ENCODE measurements around the gene MRS2.

MRS2 gene

GRCh38 chr6:24432611-24433010, 29.9 kb downstream of the MRS2 start:
- no peak for DNase-seq

- no peak for DNase-seq
Observed at GRCh38 chr6:24436979-24437378, 34.2 kb downstream of the MRS2 start.

DNA sequence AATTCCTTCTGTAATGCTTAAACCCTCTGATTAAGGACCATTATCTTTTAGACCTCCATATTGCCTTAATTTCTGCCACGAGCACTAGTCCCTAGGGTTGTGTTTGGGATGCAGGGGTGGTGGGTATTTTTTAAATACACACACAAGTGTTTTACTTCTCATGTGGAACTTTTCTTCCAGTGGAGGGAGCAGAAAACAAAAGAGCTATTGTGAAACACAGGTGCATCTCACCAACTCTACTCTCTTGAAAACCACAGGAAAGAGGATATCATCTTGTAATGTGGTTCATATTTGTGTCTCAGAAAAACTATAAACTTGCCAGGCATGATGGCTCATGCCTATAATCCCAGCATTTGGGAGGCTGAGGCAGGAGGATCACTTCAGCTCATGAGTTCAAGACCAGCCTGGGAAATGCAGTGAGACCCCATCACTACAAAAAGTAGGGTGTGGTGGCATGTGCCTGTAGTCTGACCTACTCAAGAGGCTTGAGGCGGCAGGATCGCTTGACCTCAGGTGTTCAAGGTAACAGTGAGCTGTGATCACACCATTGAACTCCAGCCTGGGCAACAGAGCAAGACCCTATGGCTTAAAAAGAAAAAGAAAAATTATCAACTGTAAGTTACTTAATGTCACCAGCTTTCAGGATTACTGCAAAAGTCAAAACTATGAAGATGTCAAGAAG, 37.3 kb downstream of the MRS2 start:
- no peak for DNase-seq

GRCh38 chr6:24440897-24441598, 38.3 kb downstream of the MRS2 start:
- no peak for DNase-seq

GRCh38 chr6:24441599-24441904, 38.8 kb downstream of the MRS2 start:
- no peak for DNase-seq

GRCh38 chr6:24444588-24444987, 41.9 kb downstream of the MRS2 start:
- no peak for DNase-seq

DNA sequence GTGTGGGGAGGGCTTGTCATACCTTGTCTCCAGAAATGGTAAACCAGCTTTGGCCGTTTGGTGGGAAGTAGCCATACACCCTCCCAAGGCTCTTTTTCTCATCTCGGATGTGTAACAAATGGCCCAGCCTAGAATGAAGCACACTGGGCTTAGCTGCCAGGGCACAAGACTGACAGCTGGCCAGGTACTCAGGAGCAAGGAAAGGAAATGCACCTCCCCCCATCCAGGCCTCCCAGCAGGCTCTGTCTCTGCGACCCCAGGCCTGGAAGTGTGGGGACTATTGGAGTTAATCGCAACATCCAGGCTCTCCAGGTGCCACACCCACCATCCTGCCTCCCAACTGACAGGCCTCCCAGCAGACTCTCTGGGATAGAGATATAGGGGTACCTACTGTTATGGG, 43.0 kb downstream of the MRS2 start:
- DNase-seq = no peak

- DNase-seq = no peak
Observed at GRCh38 chr6:24446670-24447069, 43.9 kb downstream of the MRS2 start.

DNA sequence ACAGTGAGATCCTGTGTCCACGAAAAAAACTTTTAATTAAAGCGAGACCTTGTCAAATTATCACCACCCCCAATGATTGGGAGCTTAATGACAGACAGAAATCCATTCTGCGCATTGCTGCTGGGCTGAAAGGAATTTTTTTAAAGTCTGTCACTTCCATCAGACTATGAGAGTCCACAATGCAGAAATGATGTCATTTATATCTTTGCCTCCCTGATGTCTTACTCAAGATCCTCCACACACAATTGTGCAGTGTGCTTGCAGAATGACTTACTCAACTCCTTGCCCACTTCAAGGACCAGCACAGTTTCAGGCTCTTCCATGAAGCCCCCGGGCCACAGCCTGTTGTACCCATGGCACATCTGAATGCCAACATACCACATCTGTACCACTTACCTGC, 45.7 kb downstream of the MRS2 start:
- DNase-seq = no peak

GRCh38 chr6:24448828-24449525, 46.2 kb downstream of the MRS2 start:
- no peak for DNase-seq

DNA sequence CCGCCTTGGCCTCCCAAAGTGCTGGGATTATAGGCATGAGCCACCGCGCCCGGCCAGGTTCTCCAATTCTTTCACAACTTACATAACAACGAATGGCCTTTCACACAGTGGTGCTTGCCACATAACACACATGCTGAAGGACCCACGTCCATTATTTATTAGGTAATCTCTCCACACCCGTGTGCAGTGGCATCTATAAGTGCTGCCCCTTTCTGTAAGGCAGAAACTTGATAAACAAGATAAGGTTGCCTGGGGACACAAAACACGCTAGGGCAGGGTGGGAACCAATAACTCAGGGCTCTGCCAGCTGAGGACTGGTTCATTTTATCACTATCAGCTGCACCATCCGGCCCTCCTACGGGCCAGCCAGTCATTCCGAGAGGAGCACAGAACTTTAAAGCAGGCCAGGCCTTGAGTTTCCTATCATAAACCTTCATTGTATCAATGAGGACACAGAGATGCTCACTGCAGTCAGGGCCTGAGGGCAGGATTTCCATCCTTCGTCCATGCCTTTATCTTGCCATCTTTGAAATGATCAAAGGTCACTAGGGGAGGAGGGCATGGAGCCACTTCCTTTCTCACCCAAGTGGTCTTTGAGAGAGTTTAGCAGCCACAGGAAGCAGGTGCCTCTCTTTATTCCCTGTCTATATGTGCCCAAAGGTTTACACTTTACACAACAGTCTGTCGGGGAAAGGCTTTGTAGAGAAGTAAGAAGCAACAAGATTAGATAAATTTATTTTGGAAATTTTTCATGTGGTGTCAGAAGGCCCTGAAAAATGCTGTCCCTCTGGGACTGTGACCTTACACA, 49.0 kb downstream of the MRS2 start:
- no peak for DNase-seq

DNA sequence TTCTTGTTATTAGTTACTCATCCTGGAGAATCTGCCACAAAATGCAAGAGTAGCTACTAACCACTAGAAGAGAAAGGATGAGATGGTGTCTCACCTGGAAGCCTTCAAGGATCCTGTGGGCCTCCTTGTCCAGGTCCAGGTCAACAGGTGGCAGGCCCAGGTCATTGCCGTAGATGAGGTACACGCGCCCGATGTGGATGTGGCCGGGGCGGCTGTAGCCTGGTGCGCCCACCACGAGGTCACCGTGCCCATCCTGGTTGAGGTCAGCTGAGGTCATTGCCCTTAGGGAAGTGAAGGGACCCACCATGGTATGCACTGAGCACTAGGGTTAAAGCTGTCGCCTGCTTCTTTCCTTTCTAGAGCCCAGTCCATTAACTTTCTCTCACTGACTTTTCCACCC, 51.2 kb downstream of the MRS2 start:
- no peak for DNase-seq

DNA sequence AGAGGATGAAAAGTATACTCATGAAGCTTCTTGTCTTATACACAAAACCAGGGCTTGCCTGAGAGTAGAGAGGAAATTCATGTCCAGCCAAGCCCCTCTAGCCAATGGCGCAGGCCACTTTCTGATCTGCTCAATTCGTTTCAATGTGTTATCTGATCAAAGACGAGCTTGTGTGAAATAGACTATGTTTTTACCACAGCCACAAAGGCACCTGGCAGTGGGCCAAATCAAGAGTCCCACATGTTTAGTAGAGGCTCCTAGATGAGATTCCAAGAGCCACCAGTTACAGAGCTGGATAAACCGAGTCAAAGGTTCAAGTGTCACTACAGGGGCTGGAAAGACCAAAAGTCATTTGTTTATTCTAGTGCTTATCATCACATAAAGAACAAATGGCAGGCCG, 51.7 kb downstream of the MRS2 start:
- no peak for DNase-seq

- DNase-seq = no peak
Observed at GRCh38 chr6:24455061-24455460, 52.3 kb downstream of the MRS2 start.

DNA sequence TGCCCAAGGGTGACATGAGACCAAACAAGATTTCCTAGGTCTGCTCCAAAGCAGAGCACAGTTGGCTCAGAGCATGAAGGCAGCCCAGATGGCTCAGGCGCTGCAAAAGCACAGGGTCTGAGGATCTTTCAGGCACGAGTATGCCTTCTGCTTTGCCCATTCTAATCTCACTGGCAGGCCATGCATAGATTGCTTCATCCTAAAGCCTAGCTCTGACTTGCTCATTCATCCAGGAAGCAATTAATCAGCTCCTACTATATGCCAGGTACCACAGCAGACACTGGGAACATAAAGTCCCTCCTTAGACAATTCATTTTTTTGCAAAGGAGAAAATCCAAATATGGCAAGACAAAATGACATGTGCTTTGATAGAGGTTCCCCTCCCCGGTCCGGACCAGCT, 55.4 kb downstream of the MRS2 start:
- DNase-seq = no peak

- DNase-seq = no peak
Observed at GRCh38 chr6:24458941-24459340, 56.2 kb downstream of the MRS2 start.

DNA sequence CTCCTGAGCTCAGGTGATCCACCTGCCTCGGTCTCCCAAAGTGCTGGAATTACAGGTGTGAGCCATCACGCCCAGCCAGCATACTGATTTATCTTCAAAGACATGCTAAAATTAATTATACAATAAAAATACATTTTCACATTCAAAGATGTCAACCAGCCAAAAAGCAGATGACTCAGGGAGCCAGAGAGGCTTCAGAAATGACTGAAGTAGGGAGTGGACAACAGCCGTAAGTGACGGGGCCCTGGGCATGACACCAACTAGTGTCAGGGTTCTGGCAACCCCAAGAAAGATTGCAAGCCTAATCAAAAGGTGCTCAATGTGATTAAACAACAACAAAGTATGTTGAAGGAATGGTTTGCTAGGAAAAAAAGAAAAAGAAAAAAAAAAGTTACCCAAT, 58.2 kb downstream of the MRS2 start:
- DNase-seq = no peak

DNA sequence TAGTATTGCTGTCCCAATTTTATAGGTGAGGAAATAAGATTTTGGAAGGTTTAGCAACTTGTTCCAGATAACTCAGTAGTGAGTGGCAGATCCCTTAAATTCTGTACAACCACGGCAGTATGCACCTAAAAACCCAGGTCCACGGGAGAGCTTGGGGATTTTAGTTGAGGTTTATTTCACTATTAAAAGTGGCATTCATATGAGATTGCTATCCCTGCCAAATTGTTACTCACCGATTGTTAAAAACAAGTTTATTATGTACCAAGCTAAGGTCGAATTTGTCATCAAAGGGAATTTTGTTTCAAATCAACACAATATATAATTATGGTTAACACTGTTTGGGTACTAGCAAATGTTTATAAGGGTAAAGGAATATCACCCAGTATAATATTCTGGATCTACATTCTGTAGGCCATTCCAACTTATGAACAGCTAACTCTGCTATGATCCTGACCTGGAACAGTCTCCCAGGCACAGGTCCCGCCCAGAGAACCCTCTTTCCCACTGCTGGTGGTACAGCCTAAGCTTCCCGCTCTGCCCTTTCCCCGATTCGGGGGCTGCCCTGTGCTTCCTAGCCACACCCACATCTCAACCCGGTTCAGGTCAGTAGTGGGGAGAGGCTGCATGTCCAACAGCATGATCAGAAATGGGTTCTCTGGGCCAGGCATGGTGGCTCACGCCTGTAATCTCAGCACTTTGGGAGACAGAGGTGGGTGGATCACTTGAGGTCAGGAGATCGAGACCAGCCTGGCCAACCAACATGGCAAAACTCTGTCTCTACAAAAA, 61.7 kb downstream of the MRS2 start:
- no peak for DNase-seq

DNA sequence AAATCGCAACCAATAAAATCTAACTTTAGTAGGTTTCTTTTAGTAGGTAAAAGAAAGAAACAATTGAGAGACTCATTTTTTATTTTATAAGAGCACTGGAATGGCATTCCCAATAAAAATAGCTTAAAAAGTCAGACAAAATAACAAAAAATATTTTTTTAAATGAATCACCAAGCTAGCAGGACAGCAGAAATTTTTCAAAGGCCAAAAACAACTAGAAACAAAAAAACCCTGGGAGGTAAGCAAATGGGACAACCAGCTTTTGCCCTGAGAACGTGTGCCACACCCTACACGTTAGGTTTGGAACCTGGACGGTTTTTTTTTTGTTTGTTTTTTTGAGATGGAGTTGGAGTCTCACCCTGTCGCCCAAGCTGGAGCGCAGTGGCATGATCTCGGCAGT, 67.1 kb downstream of the MRS2 start:
- DNase-seq = no peak

- no peak for DNase-seq
Observed at GRCh38 chr6:24472181-24472580, 69.4 kb downstream of the MRS2 start.

All from stimulated activated CD4-positive, alpha-beta T cell treated with anti-CD3 and anti-CD28 coated beads, Interleukin-15, amount 100 ng/mL, for 24 hours (primary cell).